Liver (tissue), 3 donors: ENCODE results near the gene FAP.

Experiments used
- ATF3 ChIP-seq: IDR thresholded peaks from 2 replicates; pipeline ENCODE4 v1.6.1; 2016; ENCODE audit warnings: antibody characterized with exemption
- EGR1 ChIP-seq, 2 donors: IDR thresholded peaks; 2 replicates each; pipeline ENCODE4 v1.6.1; 2016 to 2018; ENCODE audit warnings: antibody characterized with exemption in 2 of 2, low read depth in 2 of 2
- GABPA ChIP-seq, 2 donors: IDR thresholded peaks in 1 of 2; conservative IDR thresholded peaks in 1 of 2; 2 replicates each; pipeline ENCODE4 v1.6.1; 2016; ENCODE audit warnings: antibody characterized with exemption in 2 of 2, mild to moderate bottlenecking in 1 of 2, moderate library complexity in 1 of 2
- JUND ChIP-seq, 2 donors: IDR thresholded peaks; 2 replicates each; pipeline ENCODE4 v1.6.1; 2016; ENCODE audit warnings: antibody characterized with exemption in 2 of 2
- MAX ChIP-seq: IDR thresholded peaks from 2 replicates; pipeline ENCODE4 v1.6.1; 2016; ENCODE audit warnings: antibody characterized with exemption
- RAD21 ChIP-seq, 2 donors: IDR thresholded peaks; 2 replicates each; pipeline ENCODE4 v1.6.1; 2016; ENCODE audit warnings: antibody characterized with exemption in 2 of 2, mild to moderate bottlenecking in 2 of 2
- REST ChIP-seq: IDR thresholded peaks from 2 replicates; pipeline ENCODE4 v1.6.1; 2016; ENCODE audit warnings: antibody characterized with exemption, mild to moderate bottlenecking
- RXRA ChIP-seq, 2 donors: IDR thresholded peaks; 2 replicates each; pipeline ENCODE4 v1.6.1; 2017 to 2018; ENCODE audit warnings: antibody characterized with exemption in 2 of 2, mild to moderate bottlenecking in 1 of 2
- YY1 ChIP-seq: IDR thresholded peaks from 2 replicates; pipeline ENCODE4 v1.6.1; 2016; ENCODE audit warnings: antibody characterized with exemption, mild to moderate bottlenecking
- ZBTB33 ChIP-seq: IDR thresholded peaks from 2 replicates; pipeline ENCODE4 v1.6.1; 2016; ENCODE audit warnings: antibody characterized with exemption
- TF ChIP-seq, protein P1 (sequence below): fragments of 150-350 bp; IDR thresholded peaks from 2 replicates; pipeline ENCODE4 v1.5.1; 2017; ENCODE audit warnings: improper control_type of control experiment, low read depth, low read length; ENCODE audit not compliant: missing input control
- donor health status: healthy.
- donor health status: healthy.

DNA sequence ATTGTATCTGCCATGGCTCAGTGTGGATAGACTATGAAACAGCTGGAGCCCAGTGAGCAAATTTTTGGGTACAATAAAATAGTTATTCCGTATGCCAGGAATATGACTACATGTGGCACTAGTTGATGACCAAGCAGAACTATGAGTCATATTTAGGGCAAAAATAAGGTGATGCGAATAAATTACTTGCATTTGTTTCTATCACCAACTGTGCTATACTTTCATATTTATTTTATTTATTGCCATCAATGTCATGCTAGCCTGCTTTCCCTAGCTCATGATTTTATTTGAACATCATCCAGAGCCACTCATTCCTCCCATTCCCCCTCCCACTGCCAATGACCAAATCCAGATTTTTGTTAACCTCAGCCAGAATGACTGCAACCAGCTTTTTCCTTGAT is 13.3 kb upstream of the FAP start:
- TF ChIP-seq, protein P1, sequence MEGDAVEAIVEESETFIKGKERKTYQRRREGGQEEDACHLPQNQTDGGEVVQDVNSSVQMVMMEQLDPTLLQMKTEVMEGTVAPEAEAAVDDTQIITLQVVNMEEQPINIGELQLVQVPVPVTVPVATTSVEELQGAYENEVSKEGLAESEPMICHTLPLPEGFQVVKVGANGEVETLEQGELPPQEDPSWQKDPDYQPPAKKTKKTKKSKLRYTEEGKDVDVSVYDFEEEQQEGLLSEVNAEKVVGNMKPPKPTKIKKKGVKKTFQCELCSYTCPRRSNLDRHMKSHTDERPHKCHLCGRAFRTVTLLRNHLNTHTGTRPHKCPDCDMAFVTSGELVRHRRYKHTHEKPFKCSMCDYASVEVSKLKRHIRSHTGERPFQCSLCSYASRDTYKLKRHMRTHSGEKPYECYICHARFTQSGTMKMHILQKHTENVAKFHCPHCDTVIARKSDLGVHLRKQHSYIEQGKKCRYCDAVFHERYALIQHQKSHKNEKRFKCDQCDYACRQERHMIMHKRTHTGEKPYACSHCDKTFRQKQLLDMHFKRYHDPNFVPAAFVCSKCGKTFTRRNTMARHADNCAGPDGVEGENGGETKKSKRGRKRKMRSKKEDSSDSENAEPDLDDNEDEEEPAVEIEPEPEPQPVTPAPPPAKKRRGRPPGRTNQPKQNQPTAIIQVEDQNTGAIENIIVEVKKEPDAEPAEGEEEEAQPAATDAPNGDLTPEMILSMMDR, result no peak
- TF ChIP-seq REST, result no peak
- no peak for TF ChIP-seq RXRA (IDR thresholded peaks at IDR 0.05)
- no peak for TF ChIP-seq YY1
- no peak for TF ChIP-seq JUND (IDR thresholded peaks at IDR 0.05)
- no peak for TF ChIP-seq RAD21 (IDR thresholded peaks at IDR 0.05)
- TF ChIP-seq MAX, result no peak
- TF ChIP-seq ZBTB33, result no peak
- TF ChIP-seq ATF3, result no peak
- no peak for TF ChIP-seq EGR1 (IDR thresholded peaks at IDR 0.05; ENCODE audit: low read depth in 2 of 2)
- TF ChIP-seq GABPA (IDR thresholded peaks at IDR 0.05 in 1 of 2, conservative IDR thresholded peaks at IDR 0.05 in 1 of 2), result no peak
